Stomach (tissue), 4 donors: ENCODE measurements around the gene PSD4.

ENCODE experiments used
- EP300 ChIP-seq: sonication (generic); formaldehyde crosslinking; IDR thresholded peaks from one replicate; pipeline ENCODE4 v1.6.1; 2017; ENCODE audit warnings: antibody characterized with exemption
- POLR2A ChIP-seq, 4 donors: fragments of 450-650 bp; IDR thresholded peaks; one replicate each; pipeline ENCODE4 v1.6.1; 2016; ENCODE audit warnings: antibody characterized with exemption in 4 of 4, control low read depth in 2 of 4, mild to moderate bottlenecking in 1 of 4, moderate library complexity in 1 of 4
- POLR2AphosphoS5 ChIP-seq, 3 donors: sonication (generic); formaldehyde crosslinking; IDR thresholded peaks; one replicate each; pipeline ENCODE4 v1.6.1; 2016; ENCODE audit warnings: antibody characterized with exemption in 3 of 3
- TF ChIP-seq, protein P1 (sequence below), 7 experiments: fragments of 450-650 bp in 4 of 7; fragments of 200-600 bp in 3 of 7; sonication (generic) in 3 of 7; IDR thresholded peaks; one replicate each; pipeline ENCODE4 v1.5.1; 2016 to 2019; ENCODE audit warnings: antibody characterized with exemption in 7 of 7, control low read depth in 2 of 7, mild to moderate bottlenecking in 1 of 7

DNA sequence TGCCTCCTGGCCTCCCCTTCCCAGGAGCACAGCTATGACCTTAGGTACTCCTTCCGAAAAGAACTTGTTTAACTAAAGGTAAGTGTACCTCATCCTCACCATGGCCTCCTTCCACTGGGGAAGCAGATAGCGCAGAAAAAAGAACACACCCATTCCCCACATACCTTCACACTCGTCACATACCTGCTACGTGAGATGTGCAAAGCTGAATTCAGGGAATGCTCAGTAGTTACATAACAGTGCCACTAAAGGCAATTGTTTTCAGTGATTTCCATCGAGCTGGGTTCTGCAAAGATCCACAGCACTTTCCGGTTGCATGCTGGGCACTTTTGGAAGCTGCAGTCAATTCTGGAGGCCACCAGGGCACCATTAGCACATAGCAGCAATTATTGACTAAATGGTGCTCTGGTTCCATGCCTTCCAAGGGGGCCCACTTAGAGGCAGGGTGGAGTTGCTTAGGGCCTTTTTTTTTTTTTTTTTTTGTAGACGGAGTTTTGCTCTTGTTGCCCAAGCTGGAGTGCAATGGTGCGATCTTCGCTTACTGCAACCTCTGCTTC, 63.9 kb downstream of the PSD4 start:
- TF ChIP-seq POLR2AphosphoS5 (IDR thresholded peaks at IDR 0.05) (no peak), POLR2A (IDR thresholded peaks at IDR 0.05) (no peak), EP300 (no peak)
- TF ChIP-seq, protein P1, sequence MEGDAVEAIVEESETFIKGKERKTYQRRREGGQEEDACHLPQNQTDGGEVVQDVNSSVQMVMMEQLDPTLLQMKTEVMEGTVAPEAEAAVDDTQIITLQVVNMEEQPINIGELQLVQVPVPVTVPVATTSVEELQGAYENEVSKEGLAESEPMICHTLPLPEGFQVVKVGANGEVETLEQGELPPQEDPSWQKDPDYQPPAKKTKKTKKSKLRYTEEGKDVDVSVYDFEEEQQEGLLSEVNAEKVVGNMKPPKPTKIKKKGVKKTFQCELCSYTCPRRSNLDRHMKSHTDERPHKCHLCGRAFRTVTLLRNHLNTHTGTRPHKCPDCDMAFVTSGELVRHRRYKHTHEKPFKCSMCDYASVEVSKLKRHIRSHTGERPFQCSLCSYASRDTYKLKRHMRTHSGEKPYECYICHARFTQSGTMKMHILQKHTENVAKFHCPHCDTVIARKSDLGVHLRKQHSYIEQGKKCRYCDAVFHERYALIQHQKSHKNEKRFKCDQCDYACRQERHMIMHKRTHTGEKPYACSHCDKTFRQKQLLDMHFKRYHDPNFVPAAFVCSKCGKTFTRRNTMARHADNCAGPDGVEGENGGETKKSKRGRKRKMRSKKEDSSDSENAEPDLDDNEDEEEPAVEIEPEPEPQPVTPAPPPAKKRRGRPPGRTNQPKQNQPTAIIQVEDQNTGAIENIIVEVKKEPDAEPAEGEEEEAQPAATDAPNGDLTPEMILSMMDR (IDR thresholded peaks at IDR 0.05), result no peak
